Effector memory CD4-positive, alpha-beta T cell (primary cell): ENCODE results near the gene PNLIPRP2.

Source experiments
- DNase-seq, 3 donors: peaks; one replicate each; pipeline ENCODE4 v3.0.0-alpha.2; 2020
- H3K27ac ChIP-seq: 2 replicates; pipeline ENCODE4 v1.7.0; 2013; ENCODE audit warnings: mild to moderate bottlenecking, low read length, moderate library complexity; ENCODE audit not compliant: insufficient read depth, poor library complexity, severe bottlenecking
- H3K27me3 ChIP-seq: replicated peaks from 2 replicates; pipeline ENCODE4 v1.7.0; 2013; ENCODE audit warnings: mild to moderate bottlenecking, low read length; ENCODE audit not compliant: insufficient read depth, control insufficient read depth, poor library complexity, severe bottlenecking
- H3K36me3 ChIP-seq: 2 replicates; pipeline ENCODE4 v1.7.0; 2013; ENCODE audit warnings: mild to moderate bottlenecking, low read length, moderate library complexity; ENCODE audit not compliant: control insufficient read depth, insufficient read depth
- H3K4me1 ChIP-seq: 2 replicates; pipeline ENCODE4 v1.7.0; 2013; ENCODE audit warnings: low read length, mild to moderate bottlenecking; ENCODE audit not compliant: control insufficient read depth, insufficient read depth, poor library complexity, severe bottlenecking
- H3K4me3 ChIP-seq: 2 replicates; pipeline ENCODE4 v1.7.0; 2013; ENCODE audit warnings: low read length, low read depth, mild to moderate bottlenecking; ENCODE audit not compliant: insufficient read depth, poor library complexity, severe bottlenecking
- H3K9me3 ChIP-seq: 2 replicates; pipeline ENCODE4 v1.7.0; 2013; ENCODE audit warnings: mild to moderate bottlenecking, low read length, moderate library complexity; ENCODE audit not compliant: control insufficient read depth

Gene PNLIPRP2

DNA sequence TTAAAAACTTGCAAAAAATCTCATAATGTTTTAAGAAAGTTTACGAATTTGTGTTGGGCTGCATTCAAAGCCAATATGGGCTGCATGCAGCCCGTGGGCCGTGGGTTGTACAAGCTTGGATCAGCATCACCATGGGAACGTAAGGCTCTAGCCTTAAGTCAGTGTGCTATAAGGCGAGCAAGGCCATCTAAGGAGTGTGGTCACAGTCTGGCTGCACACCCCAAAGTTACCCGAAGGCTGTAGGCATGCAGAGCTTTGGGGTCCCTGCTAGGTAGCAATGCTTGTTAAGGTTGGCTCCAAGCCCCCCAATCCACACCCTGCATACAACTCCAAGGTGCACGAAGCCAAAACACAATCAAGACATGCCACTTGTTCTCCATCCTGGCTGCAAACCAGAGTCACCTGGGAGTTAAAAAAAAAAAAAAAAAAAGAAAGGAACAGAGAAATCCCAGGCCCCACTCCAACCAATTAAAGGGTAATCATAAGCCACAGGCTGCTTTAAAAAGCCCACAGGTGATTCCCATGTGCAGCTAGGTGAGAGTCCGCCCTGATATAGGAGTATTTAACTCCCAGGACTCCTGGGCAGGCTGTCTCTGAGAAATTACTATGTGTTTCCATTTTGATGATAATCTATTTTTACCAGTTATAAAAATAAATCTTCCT lies 8.5 kb upstream of the PNLIPRP2 start:
- Histone ChIP-seq H3K9me3 (no peaks in the 10 kb centered on the region), H3K27ac (no peak overlapping the region), H3K4me3 (no peak overlapping the region), H3K4me1 (no peaks in the 10 kb centered on the region), H3K36me3 (no peaks in the 10 kb centered on the region), H3K27me3 (no peaks in the 10 kb centered on the region)
- no peak for DNase-seq

DNA sequence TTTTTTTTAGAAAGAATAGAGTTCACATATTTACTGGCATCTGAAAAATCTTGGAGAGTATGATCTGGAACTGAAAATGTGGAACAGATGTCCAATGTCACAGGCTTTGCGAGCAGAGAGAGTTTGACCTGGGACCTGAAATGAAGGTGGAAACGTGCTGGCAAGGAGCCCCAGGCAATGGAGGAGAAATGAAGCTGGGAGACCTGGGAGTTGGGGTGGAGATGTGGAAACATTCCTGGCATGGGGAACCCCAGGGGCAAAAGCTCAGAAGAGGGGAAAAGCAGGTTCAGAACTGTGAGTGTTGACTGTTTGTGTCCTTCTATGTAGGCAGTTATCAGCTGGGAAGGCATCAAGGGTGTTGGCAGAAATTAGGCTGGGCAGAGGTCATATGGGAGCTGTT lies 7.3 kb upstream of the PNLIPRP2 start:
- H3K27ac ChIP-seq, result no peak overlapping the region
- no peak for DNase-seq
- H3K4me3 ChIP-seq, result no peak overlapping the region
- H3K4me1 ChIP-seq, result no peaks in the 10 kb centered on the region
- no peaks in the 10 kb centered on the region for H3K36me3 ChIP-seq
- H3K27me3 ChIP-seq, result no peaks in the 10 kb centered on the region
- no peaks in the 10 kb centered on the region for H3K9me3 ChIP-seq

DNA sequence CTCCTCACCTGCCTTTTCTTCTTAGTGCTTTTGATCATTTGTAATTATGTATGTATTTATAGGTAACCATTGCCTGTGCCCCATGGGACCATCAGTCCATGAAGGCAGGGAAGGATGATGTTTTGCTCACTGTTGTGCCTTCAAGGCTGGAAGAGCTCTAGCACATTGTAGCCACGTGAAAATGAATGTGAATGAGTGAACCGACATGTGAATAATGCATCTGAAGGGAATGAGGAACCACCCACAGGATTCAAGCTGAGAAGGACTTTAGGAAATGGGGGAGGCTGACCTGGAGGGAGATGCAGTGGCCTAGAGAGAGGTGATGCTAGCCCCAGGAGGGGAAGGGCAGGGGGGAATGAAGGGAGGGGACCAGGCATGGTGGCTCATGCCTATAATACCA lies 6.0 kb upstream of the PNLIPRP2 start:
- DNase-seq, result no peak
- Histone ChIP-seq H3K9me3 (no peaks in the 10 kb centered on the region), H3K36me3 (no peaks in the 10 kb centered on the region), H3K4me3 (no peak overlapping the region), H3K27ac (no peak overlapping the region), H3K4me1 (no peaks in the 10 kb centered on the region), H3K27me3 (no peaks in the 10 kb centered on the region)

DNA sequence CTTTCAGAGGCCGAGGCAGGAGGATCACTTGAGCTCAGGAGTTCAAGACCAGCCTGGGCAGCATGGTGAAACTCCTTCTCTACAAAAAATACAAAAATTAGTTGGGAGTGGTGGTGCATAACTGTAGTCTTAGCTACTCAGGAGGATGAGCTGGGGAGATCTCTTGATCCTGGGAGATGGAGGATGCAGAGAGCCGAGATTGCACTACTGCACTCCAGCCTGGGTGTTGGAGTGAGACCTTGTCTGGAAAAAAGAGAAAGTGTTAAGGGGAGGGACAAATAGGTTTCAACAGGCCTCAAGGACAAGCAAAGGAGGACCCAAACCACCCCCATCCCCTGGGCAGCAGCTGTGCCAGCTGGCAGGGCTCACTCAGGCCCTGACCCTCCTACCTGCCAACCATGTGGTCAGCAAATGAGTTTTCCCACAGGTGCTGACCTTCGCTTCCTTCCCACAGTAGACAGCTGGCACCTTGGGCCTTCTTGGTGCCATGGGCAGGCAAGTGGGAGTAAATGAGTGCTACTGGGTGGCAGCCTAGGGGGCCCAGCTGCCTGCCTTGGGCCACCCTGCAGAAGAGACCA lies 5.5 kb upstream of the PNLIPRP2 start:
- no peak overlapping the region for H3K4me3 ChIP-seq
- H3K4me1 ChIP-seq, result no peaks in the 10 kb centered on the region
- H3K27me3 ChIP-seq, result no peaks in the 10 kb centered on the region
- no peak overlapping the region for H3K27ac ChIP-seq
- H3K36me3 ChIP-seq, result no peaks in the 10 kb centered on the region
- no peak for DNase-seq
- H3K9me3 ChIP-seq, result no peaks in the 10 kb centered on the region

DNA sequence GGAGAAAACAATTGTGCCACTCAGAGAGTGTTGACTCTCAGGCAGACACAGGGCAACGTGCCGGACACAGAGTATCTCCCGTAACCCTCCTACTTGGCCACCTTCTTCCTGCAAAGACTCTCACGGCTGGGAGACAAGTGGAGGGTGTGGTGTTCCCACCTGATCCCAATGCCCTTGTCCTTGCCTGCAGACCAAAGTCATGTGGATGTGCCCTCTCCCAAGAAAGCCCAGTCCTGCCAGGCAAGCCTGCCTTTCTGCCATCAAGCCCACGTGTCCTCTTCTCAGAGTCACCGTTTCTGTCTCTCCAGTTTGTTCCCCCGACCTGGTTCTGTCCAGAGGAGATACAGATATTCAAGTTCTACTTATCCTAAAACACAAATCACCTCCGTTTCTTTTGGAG lies 723 bp downstream of the PNLIPRP2 start:
- no peak for DNase-seq
- no peak overlapping the region for H3K27ac ChIP-seq
- H3K4me1 ChIP-seq, result no peaks in the 10 kb centered on the region
- no peaks in the 10 kb centered on the region for H3K9me3 ChIP-seq
- H3K27me3 ChIP-seq, result no peaks in the 10 kb centered on the region
- no peaks in the 10 kb centered on the region for H3K36me3 ChIP-seq
- H3K4me3 ChIP-seq, result no peak overlapping the region

DNA sequence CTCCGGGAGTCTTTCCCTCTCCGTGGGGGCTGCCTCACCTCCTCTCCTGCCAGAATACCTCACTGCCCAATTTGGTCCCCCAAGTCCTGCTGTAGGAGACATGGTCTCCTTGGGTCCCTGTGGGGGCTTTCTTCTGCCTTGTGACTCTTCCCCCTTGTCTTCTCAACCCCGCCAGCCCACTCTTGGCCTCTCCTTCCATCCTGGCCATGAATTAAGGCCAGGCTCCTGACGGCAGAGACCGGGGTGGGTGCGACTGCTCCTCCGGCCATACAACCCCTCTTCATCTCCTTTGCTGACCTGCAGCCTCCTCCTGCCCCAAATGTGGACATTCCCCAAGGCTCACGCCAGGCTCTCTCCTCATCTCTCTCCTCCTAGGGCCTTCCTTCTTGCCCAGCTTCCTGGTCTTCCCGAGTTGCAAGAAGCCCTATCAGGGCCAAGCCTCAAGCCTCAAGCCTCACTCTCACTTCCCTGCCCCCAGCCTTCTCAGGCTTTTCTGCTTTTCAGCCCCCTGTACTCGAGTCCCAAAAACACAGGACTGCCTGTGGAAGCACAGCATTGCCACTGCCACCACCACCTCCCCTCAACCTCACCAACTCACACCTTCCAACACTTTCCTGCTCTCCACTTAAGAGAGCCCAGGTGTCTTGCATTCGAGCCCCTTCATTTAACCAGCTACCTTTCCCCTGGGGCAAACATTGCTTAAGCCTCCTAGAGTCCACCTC lies 1.3 kb downstream of the PNLIPRP2 start:
- Histone ChIP-seq H3K27me3 (no peaks in the 10 kb centered on the region), H3K27ac (no peak overlapping the region), H3K4me3 (no peak overlapping the region), H3K4me1 (no peaks in the 10 kb centered on the region), H3K9me3 (no peaks in the 10 kb centered on the region), H3K36me3 (no peaks in the 10 kb centered on the region)
- no peak for DNase-seq

DNA sequence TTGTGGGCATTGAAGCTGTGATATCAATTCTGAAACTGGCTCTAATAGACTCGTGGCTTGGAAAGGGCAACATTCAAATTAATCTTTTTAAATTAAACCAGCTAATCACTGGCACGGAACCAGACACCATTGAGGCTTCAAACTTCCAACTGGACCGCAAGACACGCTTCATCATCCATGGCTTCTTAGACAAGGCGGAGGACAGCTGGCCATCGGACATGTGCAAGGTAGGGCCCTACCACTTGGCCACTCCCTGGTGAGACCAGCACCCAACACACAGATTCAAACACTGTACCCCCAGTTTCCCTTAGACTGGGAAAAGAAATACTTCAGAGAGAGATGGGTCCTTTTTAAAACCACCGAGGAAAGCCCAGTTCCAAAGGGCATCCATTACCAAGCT lies 5.1 kb downstream of the PNLIPRP2 start:
- no peaks in the 10 kb centered on the region for H3K4me1 ChIP-seq
- no peaks in the 10 kb centered on the region for H3K27me3 ChIP-seq
- no peaks in the 10 kb centered on the region for H3K36me3 ChIP-seq
- no peak overlapping the region for H3K4me3 ChIP-seq
- no peak overlapping the region for H3K27ac ChIP-seq
- no peaks in the 10 kb centered on the region for H3K9me3 ChIP-seq
- no peak for DNase-seq

DNA sequence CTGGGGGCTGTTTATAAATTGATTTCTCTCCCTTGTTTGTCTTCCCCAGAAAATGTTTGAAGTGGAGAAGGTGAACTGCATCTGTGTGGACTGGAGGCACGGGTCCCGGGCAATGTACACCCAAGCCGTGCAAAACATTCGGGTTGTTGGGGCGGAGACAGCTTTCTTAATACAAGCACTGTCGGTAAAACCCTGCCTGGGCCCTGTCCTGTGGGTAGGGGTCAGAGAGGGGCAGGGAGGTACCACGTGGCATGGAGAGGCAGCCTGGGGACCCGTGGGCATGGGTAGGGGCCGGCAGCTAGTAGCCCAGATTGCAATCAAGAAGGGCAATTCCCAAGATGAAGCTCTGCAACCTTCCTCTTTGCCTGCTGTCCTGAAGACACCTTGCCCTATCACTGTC lies 6.1 kb downstream of the PNLIPRP2 start:
- Histone ChIP-seq H3K4me1 (no peaks in the 10 kb centered on the region), H3K9me3 (no peaks in the 10 kb centered on the region), H3K36me3 (no peaks in the 10 kb centered on the region), H3K27ac (no peak overlapping the region), H3K4me3 (no peak overlapping the region), H3K27me3 (no peaks in the 10 kb centered on the region)
- DNase-seq, result no peak

DNA sequence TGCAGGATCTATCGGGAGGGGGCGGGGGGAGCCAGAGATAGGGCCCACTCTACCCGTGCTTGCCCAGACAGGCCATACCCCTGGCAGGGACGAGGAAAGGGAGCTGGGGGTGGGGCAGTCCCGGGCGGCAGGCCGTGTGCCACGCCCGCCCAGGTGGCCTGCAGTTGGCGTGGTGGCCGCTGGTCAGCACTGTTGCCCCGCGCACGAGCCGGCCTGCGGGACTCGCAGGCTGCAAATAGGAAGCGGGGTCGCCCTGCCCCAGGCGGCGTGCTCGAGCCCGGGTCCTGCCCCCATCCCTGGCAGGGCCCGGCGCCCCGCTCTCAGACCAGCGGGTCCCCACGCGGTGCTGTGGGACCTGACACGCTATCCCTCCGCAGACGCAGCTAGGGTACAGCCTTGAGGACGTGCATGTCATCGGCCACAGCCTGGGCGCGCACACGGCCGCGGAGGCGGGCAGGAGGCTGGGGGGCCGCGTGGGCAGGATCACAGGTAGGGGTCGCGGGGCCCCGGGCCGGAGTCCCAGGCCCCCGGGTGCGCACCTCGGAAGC lies 6.7 kb downstream of the PNLIPRP2 start:
- no peaks in the 10 kb centered on the region for H3K27me3 ChIP-seq
- H3K4me3 ChIP-seq, result no peak overlapping the region
- no peaks in the 10 kb centered on the region for H3K4me1 ChIP-seq
- H3K36me3 ChIP-seq, result no peaks in the 10 kb centered on the region
- H3K9me3 ChIP-seq, result no peaks in the 10 kb centered on the region
- DNase-seq, result no peak
- H3K27ac ChIP-seq, result no peak overlapping the region

DNA sequence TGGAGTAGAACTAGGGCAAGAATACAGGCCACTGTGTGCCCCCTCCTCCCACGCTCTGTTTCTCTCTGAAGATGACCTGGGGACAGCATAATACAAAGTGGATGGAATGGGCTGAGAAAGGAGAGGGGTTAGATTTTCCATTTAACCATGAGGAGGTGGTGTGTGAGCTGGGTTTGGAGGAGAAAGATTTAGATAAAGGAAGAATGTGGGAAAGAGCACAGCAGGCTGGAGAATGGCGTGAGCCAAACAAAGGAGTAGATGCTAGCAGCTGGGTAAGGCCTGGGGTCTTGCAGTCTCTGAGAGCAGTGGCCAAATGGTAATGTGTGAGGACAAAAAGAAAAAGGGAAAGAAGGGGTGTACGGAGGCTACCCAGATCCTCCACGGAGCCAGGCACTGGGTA lies 8.6 kb downstream of the PNLIPRP2 start:
- no peaks in the 10 kb centered on the region for H3K4me1 ChIP-seq
- no peak overlapping the region for H3K27ac ChIP-seq
- H3K36me3 ChIP-seq, result no peaks in the 10 kb centered on the region
- H3K9me3 ChIP-seq, result no peaks in the 10 kb centered on the region
- no peaks in the 10 kb centered on the region for H3K27me3 ChIP-seq
- no peak for DNase-seq
- H3K4me3 ChIP-seq, result no peak overlapping the region
